HG03135 (cell line): ENCODE results near the gene CTSA.

Source experiments
- ATAC-seq: cut with Tn5 transposase; IDR thresholded peaks from one replicate; pipeline ENCODE4 v1.9.1; 2021; ENCODE audit warnings: mild to moderate bottlenecking, moderate library complexity; ENCODE audit not compliant: unreplicated experiment

CTSA gene

DNA sequence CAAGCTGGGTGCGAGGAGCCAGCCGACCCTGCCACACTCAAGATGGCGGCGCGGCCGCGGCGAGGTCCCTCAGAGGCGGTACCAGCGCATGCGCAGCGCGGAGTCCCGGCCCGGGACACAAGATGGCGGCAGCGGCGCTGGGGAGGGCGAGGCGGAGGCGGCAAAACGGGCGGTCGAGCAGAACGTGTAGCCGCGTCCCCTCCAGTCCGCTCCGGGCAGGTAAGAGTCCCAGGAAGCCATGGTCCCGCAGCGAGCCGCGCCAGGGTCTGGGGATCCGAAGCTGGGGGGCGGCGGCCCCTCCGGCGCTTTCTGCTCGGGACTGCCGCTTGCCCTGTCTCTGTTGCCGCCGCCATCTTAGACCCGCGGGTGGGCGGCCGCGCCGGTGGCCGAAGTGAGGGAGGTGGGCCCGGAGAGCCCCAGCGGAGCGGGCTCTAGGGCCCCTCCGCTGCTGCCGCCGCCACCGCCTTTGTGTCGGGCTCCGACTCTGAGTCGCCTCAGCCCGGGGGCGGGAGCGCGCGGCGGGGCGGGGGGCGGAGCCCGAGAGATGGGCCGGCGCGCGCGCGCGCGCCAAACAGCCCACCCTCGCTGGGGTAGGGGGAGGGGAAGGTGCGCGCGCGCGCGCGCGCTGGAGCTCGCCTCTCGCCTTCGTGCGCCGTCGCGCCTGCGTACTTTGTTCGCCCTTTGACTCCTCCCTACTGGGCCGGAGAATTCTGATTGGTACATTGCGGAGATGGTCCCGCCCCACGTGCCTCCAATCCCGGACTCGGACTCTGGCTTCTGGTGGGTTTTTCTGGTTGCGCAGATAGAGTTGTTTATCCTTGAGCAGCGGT, 43.7 kb downstream of the CTSA start, which contains the start of gene PCIF1:
Gene PCIF1 (plus strand): TSS at position 98 of the 830 bp plus-strand sequence. CDS start 4,317 bp downstream, outside the sequence.
- ATAC-seq: peak; percentile 75

DNA sequence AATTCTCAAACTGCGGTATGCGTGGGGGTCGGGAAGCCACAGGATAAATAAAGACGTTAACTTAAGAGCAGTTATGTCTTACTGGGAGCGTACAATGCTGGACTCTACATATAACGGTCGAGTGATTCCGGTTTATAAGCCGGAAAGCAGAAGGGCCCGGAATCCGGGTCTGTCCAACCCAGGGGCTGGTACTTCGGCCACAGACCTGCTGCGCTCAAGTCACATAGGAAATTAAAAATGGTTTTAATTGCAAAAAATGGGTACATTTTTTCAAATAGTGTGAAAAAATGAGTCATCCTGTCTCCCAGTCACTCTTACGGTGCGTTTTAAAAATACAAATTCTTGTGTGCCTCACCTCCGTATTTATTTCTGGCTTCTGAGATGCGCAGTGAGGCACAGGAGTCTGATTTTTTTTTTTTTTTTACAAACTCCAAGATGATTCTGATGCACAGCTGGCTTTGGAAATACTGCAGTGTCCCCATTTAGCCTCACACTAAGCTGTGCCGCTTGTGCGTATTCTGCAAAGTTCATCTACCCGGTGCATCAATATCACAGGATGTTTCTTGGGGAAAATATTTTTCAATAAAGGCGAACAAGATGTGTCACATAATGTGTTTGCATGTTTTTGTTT, 44.4 kb downstream of the CTSA start:
- ATAC-seq: peak; percentile 16

DNA sequence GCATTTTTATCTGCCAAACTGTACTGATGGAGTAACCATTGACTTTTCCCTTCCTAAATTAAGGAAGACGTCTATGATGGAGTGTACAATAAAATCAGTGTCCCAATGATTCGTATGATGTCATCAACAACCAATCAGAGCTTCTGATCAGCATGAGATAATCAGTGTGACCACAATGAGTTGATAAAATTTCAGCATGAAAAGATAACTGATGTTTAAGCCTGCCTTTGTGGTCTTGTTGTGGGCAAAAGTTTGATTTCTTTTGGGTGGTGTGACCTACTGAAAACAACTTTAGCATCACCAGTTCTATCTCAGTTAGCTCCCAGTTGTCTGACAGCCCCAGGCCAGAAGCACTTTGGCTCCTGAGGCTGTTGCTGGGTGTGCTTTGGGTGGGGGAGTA, 46.6 kb downstream of the CTSA start:
- no peak for ATAC-seq

DNA sequence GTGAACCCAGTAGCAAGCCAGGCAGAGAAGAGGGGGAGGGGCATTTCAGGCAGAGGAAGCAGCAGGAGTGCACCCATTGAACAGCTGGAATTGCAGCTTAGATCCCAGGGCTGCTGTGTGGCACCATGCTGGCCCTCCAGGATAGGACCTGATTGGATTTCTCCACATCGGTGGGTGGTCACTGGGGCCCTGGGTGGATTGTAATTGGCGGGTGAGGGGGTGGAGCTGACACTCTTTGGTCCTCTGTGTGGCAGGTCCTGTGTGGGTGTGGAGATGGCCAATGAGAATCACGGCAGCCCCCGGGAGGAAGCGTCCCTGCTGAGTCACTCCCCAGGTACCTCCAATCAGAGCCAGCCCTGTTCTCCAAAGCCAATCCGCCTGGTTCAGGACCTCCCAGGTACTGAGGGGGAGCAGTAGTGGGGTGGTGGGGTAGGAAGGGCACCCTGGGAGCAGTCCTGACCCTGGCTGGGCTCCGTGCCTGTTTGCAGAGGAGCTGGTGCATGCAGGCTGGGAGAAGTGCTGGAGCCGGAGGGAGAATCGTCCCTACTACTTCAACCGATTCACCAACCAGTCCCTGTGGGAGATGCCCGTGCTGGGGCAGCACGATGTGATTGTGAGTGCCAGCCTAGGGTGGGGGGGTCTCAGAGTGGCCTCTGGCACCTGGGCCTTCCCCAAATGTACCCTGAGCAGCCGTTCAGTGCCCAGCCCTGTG, 47.7 kb downstream of the CTSA start:
- no peak for ATAC-seq

DNA sequence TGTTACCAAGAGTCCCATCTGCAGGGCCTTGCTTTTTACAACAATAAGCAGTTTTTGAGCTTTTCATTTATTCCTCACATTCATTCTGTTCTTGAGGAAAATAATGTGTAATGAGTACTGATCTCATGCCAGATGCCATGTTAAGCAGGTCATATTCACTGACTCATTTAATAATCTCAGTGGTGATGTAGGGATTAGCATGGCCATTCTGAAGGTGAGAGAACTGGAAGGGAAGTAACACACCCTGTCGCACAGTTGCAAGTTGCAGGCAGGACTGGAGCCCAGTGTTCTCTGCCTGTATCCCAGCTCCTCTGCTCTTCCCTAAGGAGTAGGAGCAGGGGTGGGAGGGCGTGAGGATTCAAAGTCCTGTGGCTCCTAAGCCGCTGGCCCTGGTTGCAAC, 48.9 kb downstream of the CTSA start:
- ATAC-seq: no peak

DNA sequence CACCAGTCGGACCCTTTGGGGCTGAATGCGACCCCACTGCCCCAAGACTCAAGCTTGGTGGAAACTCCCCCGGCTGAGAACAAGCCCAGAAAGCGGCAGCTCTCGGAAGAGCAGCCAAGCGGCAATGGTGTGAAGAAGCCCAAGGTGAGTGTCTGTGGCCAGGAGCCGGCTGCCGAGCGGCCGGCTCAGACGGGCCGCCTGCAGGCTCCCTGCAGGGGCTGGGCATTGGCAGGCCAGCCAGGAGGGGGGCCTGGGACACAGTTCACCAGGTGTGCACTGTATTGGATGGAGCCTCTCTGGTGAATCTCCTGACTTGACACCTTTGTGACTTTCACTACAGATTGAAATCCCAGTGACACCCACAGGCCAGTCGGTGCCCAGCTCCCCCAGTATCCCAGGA, 49.3 kb downstream of the CTSA start:
- ATAC-seq: no peak

DNA sequence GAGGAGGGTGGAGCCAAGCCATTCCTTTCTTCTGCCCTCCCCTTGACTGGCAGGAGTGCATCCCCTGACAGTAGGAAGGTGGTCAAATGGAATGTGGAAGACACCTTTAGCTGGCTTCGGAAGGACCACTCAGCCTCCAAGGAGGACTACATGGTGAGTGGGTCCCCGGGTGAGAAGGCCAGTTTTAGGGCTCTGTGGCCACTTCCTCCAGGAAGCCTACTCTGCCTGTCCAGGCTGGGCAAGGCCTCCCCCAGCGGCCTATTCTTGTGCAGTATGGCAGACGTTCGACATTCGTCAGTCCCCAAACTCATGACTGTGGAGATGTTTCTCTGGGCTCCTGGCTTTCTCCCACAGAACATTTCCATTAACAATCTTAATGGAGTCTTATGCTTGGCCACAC, 52.5 kb downstream of the CTSA start:
- ATAC-seq: no peak

DNA sequence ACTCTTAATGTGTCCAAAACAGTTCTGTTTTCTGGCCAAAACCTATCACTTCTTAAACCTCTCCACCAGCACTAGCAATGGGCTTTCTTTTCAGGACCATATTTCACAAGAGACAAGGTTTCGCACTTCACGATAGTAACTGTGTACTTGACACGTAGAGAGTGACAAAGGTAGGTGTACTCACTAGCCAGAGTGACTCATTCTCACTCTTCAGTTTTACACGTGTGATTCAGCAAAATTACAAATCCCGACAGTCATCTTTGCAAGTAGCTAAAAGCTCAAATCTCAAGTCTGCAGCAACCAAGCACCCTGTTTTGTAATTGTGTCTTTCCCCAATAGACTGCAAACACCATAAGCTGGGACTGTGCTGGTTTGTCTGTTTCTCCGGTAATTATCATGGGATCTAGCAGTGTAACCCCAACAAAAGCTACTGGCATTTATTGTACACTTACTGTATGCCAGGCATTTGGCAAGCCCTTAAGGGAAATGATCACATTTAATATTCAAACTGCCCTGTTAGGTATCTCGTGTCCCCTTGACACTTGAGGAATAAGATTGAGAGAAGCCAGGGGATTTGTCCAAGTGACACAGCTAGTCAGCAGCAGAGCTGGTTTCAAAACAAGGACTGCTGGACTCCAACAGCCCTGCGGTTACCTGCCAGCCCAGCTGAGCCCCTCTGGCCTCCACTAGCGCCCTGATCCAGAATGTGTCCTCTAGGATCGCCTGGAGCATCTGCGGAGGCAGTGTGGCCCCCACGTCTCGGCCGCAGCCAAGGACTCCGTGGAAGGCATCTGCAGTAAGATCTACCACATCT, 53.2 kb downstream of the CTSA start:
- ATAC-seq: no peak

DNA sequence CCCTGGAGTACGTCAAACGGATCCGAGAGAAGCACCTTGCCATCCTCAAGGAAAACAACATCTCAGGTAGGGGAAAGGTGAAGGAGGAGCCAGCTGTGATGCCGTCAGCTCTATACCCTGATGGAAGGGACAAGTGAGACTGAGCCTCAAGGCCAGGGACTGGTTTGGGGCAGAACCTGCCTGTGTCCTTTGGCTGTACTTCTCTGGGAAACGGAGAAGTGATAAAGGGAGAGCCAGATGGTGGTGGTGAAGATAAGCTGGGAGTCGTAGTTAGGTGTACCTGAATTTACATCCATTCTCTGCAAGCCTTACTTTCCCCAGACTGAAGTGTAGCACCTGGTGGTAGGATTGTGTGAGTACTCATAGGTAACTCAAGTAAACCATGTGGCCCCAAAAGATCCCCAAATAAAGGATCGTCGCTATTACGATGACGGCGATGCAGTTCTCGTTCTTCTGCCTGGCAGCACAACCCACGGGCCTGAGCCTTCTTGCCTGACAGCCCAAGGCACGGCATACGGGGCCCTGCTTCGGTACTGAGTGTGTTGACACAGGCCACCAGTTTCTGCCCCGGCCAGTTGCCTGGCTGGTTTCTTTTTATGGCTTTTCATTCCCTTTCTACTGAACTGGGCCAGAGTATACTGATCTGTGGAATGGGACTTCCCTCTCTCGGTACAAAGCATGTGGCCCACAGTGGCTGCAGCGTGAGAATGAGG, 54.0 kb downstream of the CTSA start:
- no peak for ATAC-seq

DNA sequence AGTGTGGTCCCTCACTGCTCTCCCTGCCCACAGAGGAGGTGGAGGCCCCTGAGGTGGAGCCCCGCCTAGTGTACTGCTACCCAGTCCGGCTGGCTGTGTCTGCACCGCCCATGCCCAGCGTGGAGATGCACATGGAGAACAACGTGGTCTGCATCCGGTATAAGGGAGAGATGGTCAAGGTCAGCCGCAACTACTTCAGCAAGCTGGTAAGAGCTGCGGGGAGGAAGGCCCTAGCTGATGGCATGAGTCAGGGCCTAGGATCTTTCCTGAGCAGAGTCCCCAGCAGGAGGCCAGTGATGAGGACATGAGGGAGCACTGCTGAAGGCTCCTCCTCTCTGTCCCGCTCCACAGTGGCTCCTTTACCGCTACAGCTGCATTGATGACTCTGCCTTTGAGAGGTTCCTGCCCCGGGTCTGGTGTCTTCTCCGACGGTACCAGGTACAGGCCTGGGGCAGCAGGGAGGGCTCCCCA, 54.6 kb downstream of the CTSA start:
- no peak for ATAC-seq

DNA sequence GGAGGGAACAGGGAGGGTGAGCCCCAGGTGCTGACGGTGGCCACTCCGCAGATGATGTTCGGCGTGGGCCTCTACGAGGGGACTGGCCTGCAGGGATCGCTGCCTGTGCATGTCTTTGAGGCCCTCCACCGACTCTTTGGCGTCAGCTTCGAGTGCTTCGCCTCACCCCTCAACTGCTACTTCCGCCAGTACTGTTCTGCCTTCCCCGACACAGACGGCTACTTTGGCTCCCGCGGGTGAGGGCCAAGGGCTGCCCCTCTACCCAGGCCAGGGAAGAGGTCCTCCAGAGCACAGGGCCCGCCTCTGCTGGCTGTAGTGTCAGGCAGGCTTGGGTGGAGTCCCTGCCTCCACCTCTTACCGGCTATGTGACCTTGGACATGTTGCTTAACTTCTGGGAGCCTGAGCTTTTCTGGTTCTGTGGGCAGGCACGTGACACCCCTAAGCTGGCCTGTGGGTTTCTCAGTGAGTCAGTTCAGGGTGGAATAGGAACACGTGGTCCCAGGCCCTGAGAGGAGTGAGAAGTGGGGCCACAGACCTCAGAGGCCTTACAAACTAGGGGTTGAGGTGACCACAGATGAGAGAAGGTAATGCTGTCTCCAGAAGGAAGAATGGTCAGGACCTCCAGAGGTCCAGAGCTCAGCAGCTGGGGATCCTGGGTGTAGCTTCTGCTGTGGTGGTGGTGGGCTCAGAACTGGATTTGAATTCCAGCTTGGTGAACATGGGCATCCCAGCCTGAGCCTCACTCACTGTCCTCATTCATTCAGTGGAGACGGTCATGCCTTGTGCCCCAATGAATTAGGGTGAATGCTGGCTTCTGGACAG, 55.2 kb downstream of the CTSA start:
- no peak for ATAC-seq

DNA sequence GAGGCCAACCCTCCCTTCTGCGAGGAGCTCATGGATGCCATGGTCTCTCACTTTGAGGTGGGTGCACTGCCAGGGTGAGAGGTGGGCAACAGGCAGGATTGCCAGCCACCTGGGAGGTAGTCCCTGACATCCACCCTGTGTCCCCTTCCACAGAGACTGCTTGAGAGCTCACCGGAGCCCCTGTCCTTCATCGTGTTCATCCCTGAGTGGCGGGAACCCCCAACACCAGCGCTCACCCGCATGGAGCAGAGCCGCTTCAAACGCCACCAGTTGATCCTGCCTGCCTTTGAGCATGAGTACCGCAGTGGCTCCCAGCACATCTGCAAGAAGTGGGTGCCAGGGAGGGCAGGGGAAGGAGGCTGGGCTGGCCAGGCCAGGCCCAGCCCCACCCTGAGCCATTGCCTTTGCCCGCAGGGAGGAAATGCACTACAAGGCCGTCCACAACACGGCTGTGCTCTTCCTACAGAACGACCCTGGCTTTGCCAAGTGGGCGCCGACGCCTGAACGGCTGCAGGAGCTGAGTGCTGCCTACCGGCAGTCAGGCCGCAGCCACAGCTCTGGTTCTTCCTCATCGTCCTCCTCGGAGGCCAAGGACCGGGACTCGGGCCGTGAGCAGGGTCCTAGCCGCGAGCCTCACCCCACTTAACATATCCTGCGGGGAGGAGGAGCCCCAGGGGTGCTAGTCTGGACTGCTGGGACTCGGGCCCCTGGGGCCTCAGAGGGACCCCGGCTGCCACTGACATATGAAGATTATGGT, 56.2 kb downstream of the CTSA start:
- ATAC-seq: no peak

DNA sequence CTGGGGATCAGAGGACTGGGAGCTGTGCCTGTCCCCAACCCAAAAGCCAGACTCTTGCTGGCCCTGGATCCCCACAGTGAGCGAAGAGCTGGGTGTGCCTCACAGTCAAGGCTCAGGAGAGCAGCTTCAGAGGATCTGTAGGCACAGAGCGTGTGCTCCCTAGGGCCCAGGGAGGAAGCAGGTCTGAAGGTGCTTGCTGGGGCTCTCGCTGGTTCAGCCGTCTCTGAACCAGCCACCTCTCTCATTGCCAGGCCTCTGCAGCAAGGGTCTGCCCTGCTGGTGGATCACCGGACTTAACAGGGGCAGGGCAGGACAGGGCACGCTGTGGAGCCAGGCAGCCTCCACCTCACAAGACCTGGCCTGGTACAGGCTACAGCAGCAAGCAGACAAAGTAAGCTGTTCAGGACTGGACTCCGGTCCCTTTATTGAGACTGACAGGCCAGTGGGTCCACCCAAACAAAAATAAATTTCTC, 57.2 kb downstream of the CTSA start:
- ATAC-seq: no peak
